Endothelial cell of umbilical vein (primary cell): ENCODE data around the gene GGT6. TPM values are rescaled to one million over a fixed set of nuclear protein-coding genes. Genes with fewer than 3 reads are reported as not detected.

Source experiments
- BruUV-seq: library from RNA; stranded (reverse); fragments of 400-500 nt; replicated peaks from 2 replicates; lab custom pipeline; 2021; lab: Mats Ljungman, UMichigan
- CTCF ChIA-PET: fragments of 300-600, 350-600 bp; sonication (Branson Sonifier 250); formaldehyde crosslinking; loops from one replicate; lab custom pipeline; 2021; ENCODE audit warnings: antibody characterized with exemption, inconsistent platforms; lab: Charles Lee
- POLR2A ChIA-PET: fragments of 300-600, 350-600 bp; sonication (Branson Sonifier 250); formaldehyde crosslinking; loops from one replicate; lab custom pipeline; 2021; ENCODE audit warnings: antibody characterized with exemption, inconsistent platforms; lab: Charles Lee
- DNase-seq: peaks from one replicate; pipeline ENCODE4 v3.0.0-alpha.2; 2011; ENCODE audit warnings: low read depth, low spot score
- FAIRE-seq: peaks from 2 replicates; lab custom pipeline; 2011; peaks lifted over from hg19 to GRCh38; lab: Jason Lieb, UNC
- H2AFZ ChIP-seq: 2 replicates; pipeline ENCODE4 v1.6.0; 2012; ENCODE audit warnings: low read depth, low read length, control low read depth, inconsistent platforms
- H3K27ac ChIP-seq: 2 replicates; pipeline ENCODE4 v1.5.1; 2011; ENCODE audit warnings: low read depth, mild to moderate bottlenecking, control low read depth, low read length, moderate library complexity; ENCODE audit not compliant: insufficient read depth
- H3K27me3 ChIP-seq, 2 experiments: 2 replicates each; pipeline versions ENCODE4 v1.6.0 to v1.6.1; 2011; ENCODE audit warnings: low read length in 2 of 2, mixed read lengths in 1 of 2; ENCODE audit not compliant: control insufficient read depth in 2 of 2, insufficient read depth in 2 of 2
- H3K36me3 ChIP-seq, 2 experiments: 2 replicates in 1 of 2; 3 replicates in 1 of 2; pipeline ENCODE4 v1.5.1; 2011; ENCODE audit warnings: low read length in 2 of 2, mild to moderate bottlenecking in 1 of 2, moderate library complexity in 1 of 2; ENCODE audit not compliant: control insufficient read depth in 2 of 2, insufficient read depth in 2 of 2; ENCODE audit errors: extremely low read depth in 1 of 2
- H3K4me1 ChIP-seq: 3 replicates; pipeline ENCODE4 v1.5.1; 2011; ENCODE audit warnings: mild to moderate bottlenecking, low read length; ENCODE audit not compliant: control insufficient read depth, insufficient read depth; ENCODE audit errors: extremely low read depth
- H3K4me2 ChIP-seq: 2 replicates; pipeline ENCODE4 v1.6.1; 2011; ENCODE audit warnings: low read length, control low read depth, mixed read lengths; ENCODE audit not compliant: insufficient read depth
- H3K4me3 ChIP-seq, 3 experiments: fragments of 200-600 bp in 1 of 3; sonication (generic), shearing (Covaris generic) in 1 of 3; replicated peaks in 1 of 3; 2 replicates each; pipeline ENCODE4 v1.5.1; 2011 to 2016; ENCODE audit warnings: control low read depth in 3 of 3, low read length in 3 of 3, mild to moderate bottlenecking in 2 of 3, inconsistent platforms in 1 of 3, low read depth in 1 of 3, moderate library complexity in 1 of 3; ENCODE audit not compliant: insufficient read depth in 1 of 3
- H3K79me2 ChIP-seq: 2 replicates; pipeline ENCODE4 v1.6.0; 2012; ENCODE audit warnings: low read length, inconsistent platforms; ENCODE audit not compliant: control insufficient read depth, insufficient read depth
- H3K9ac ChIP-seq: replicated peaks from 2 replicates; pipeline ENCODE3; 2011; ENCODE audit warnings: low read length, control low read depth; ENCODE audit not compliant: insufficient read depth; ENCODE audit errors: extremely low read depth
- H3K9me1 ChIP-seq: replicated peaks from 3 replicates; pipeline ENCODE4 v1.6.0; 2011; ENCODE audit warnings: mild to moderate bottlenecking, low read length; ENCODE audit not compliant: control insufficient read depth, insufficient read depth; ENCODE audit errors: extremely low read depth
- H3K9me3 ChIP-seq: replicated peaks from 2 replicates; pipeline ENCODE4 v1.5.1; 2012; ENCODE audit warnings: low read length, inconsistent platforms; ENCODE audit not compliant: control insufficient read depth, insufficient read depth
- H4K20me1 ChIP-seq: replicated peaks from 2 replicates; pipeline ENCODE3; 2011; ENCODE audit warnings: mild to moderate bottlenecking, low read length; ENCODE audit not compliant: control insufficient read depth, insufficient read depth; ENCODE audit errors: extremely low read depth
- CTCF ChIP-seq, 2 donors: IDR thresholded peaks; 1 replicate in 1 of 2; 2 replicates in 1 of 2; pipeline ENCODE4 v1.5.1; 2011; ENCODE audit warnings: low read length in 2 of 2, mild to moderate bottlenecking in 2 of 2, moderate library complexity in 2 of 2, control low read depth in 1 of 2, inconsistent platforms in 1 of 2, low read depth in 1 of 2; ENCODE audit not compliant: insufficient read depth in 1 of 2; ENCODE audit errors: extremely low read depth in 1 of 2
- EZH2 ChIP-seq: IDR thresholded peaks from 2 replicates; pipeline ENCODE4 v1.6.1; 2012; ENCODE audit warnings: borderline replicate concordance, low read depth, mild to moderate bottlenecking, moderate library complexity, low read length, inconsistent platforms; ENCODE audit not compliant: severe bottlenecking
- FOS ChIP-seq: IDR thresholded peaks from 2 replicates; pipeline ENCODE4 v1.6.1; 2011; ENCODE audit warnings: mild to moderate bottlenecking, low read length, moderate library complexity, borderline replicate concordance; ENCODE audit not compliant: insufficient read depth
- GATA2 ChIP-seq: IDR thresholded peaks from 2 replicates; pipeline ENCODE4 v1.7.0; 2011; ENCODE audit warnings: low read depth, mild to moderate bottlenecking, moderate library complexity, mixed read lengths, low read length; ENCODE audit not compliant: insufficient read length, insufficient read depth
- JUN ChIP-seq: IDR thresholded peaks from 2 replicates; pipeline ENCODE4 v1.6.1; 2011; ENCODE audit warnings: borderline replicate concordance, low read depth; ENCODE audit not compliant: insufficient read length, insufficient read depth
- MAX ChIP-seq: IDR thresholded peaks from 2 replicates; pipeline ENCODE4 v1.6.1; 2011; ENCODE audit not compliant: insufficient read depth, insufficient read length
- MYC ChIP-seq: IDR thresholded peaks from one replicate; pipeline ENCODE4 v1.6.1; 2011; ENCODE audit warnings: mild to moderate bottlenecking, low read depth, low read length
- POLR2A ChIP-seq: IDR thresholded peaks from 2 replicates; pipeline ENCODE4 v1.6.1; 2012; ENCODE audit warnings: low read depth, mild to moderate bottlenecking, control low read depth, low read length
- POLR2AphosphoS5 ChIP-seq: IDR thresholded peaks from 2 replicates; pipeline ENCODE4 v1.6.1; 2012; ENCODE audit warnings: low read depth, mild to moderate bottlenecking, control low read depth, low read length, moderate library complexity; ENCODE audit not compliant: insufficient read depth
- dilution Hi-C: fragments of 300-500 bp; cut with MboI; formaldehyde crosslinking; loops from one replicate; pipeline ENCODE4 v1.15.0; 2019; ENCODE audit warnings: low sequenced_read_pairs; ENCODE audit not compliant: extremely low pct_ligation_motif_present
- intact Hi-C: fragments of 100-400 bp; cut with micrococcal nuclease; formaldehyde crosslinking; loops from one replicate; pipeline ENCODE4 v1.10.0; 2022
- polyA plus RNA-seq, 4 experiments: library from polyadenylated mRNA; depleted of rRNA in 3 of 4; stranded (reverse) in 3 of 4; unstranded in 1 of 4; fragments of >200 nt; gene quantifications; 2 replicates each; pipeline versions ENCODE4 v1.2.1 to v1.2.3, GENCODE V29; 2011 to 2012; ENCODE audit warnings: missing spikeins in 1 of 4
- total RNA-seq: library from RNA; stranded (reverse); gene quantifications from 2 replicates; pipeline ENCODE4 v1.2.3, GENCODE V29; 2021

GGT6 gene
- total and polyA plus RNA-seq, 2 donors (not counting 3 experiments of a cell fraction or from before 2014, with no cell fraction given): not detected

- no peak for FAIRE-seq
- no peak overlapping the region for H3K4me2 ChIP-seq
- H3K79me2 ChIP-seq: no peaks in the 10 kb centered on the region
- no peaks in the 10 kb centered on the region for H3K4me1 ChIP-seq
- no peaks in the 10 kb centered on the region for H4K20me1 ChIP-seq
- H3K27me3 ChIP-seq: peaks cover 0 to 7% of the 10 kb centered on the region in 2 experiments
- H3K36me3 ChIP-seq: no peaks in the 10 kb centered on the region
- H3K9me3 ChIP-seq: no peaks in the 10 kb centered on the region
- H3K27ac ChIP-seq: no peak overlapping the region
- intact Hi-C loops (no loop called here), dilution Hi-C loops (no loop called here)
- TF ChIP-seq FOS (no peak), CTCF (IDR thresholded peaks at IDR 0.05; ENCODE audit: extremely low read depth in 1 of 2, insufficient read depth in 1 of 2, low read depth in 1 of 2, low read length in 2 of 2) (no peak), JUN (no peak), MYC (no peak), MAX (no peak), GATA2 (no peak), POLR2AphosphoS5 (no peak), EZH2 (no peak), POLR2A (no peak)
- H3K9me1 ChIP-seq: no peaks in the 10 kb centered on the region
- CTCF ChIA-PET: interaction anchor here (0.5 to 1.3 kb wide), 2 partner anchors 8 to 113 kb away, joined by 3 to 7 read pairs; no protein-coding TSS in a partner anchor
- BruUV-seq: no TSS peak
- H3K9ac ChIP-seq: no peak overlapping the region
- H3K4me3 ChIP-seq: no peak overlapping the region
- no peak overlapping the region for H2AFZ ChIP-seq
- DNase-seq: no peak
- POLR2A ChIA-PET: interaction anchor here (0.7 kb wide), 1 partner anchor 52 kb away, joined by 3 read pairs; no protein-coding TSS in a partner anchor
Observed at GRCh38 chr17:4574448-4575045, 14.2 kb upstream of the GGT6 start.
